ENCODE data around the gene KRT33B. TPM values are rescaled to one million over a fixed set of nuclear protein-coding genes. Genes with fewer than 3 reads are reported as not detected.

KRT33B gene
- total and polyA plus RNA-seq, 2 of the 13 experiments (the other 11 are each of a cell fraction or from before 2014, with no cell fraction given) = not detected

GRCh38 chr17:41406205-41406604 lies 36.6 kb upstream of the KRT33B start (continued):
- TF ChIP-seq HOMEZ (CRISPR knock-in tag; IDR thresholded peaks at IDR 0.05; ENCODE audit: low read depth) = no peak
- no peak for TF ChIP-seq JUND (CRISPR knock-in tag; IDR thresholded peaks at IDR 0.05)
- no peak for TF ChIP-seq ARNTL (CRISPR knock-in tag; IDR thresholded peaks at IDR 0.05)
- no peak for TF ChIP-seq ZNF777 (CRISPR knock-in tag; IDR thresholded peaks at IDR 0.05)
- TF ChIP-seq HNRNPUL1 (IDR thresholded peaks at IDR 0.05; ENCODE audit: low read depth, low read length) = no peak
- no peak for TF ChIP-seq HDAC6 (IDR thresholded peaks at IDR 0.05; ENCODE audit: low read depth, low read length)
- no peak for TF ChIP-seq ZNF343 (CRISPR knock-in tag; IDR thresholded peaks at IDR 0.05)
- TF ChIP-seq ZFYVE20 (CRISPR knock-in tag; IDR thresholded peaks at IDR 0.05; ENCODE audit: borderline replicate concordance, low read depth) = no peak
- TF ChIP-seq MLLT10 (CRISPR knock-in tag; IDR thresholded peaks at IDR 0.05) = no peak
- TF ChIP-seq, protein P1, sequence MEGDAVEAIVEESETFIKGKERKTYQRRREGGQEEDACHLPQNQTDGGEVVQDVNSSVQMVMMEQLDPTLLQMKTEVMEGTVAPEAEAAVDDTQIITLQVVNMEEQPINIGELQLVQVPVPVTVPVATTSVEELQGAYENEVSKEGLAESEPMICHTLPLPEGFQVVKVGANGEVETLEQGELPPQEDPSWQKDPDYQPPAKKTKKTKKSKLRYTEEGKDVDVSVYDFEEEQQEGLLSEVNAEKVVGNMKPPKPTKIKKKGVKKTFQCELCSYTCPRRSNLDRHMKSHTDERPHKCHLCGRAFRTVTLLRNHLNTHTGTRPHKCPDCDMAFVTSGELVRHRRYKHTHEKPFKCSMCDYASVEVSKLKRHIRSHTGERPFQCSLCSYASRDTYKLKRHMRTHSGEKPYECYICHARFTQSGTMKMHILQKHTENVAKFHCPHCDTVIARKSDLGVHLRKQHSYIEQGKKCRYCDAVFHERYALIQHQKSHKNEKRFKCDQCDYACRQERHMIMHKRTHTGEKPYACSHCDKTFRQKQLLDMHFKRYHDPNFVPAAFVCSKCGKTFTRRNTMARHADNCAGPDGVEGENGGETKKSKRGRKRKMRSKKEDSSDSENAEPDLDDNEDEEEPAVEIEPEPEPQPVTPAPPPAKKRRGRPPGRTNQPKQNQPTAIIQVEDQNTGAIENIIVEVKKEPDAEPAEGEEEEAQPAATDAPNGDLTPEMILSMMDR (CRISPR knock-in tag; IDR thresholded peaks at IDR 0.05) = peak; percentile 66
- TF ChIP-seq FOSL1 (CRISPR knock-in tag; IDR thresholded peaks at IDR 0.05; ENCODE audit: borderline replicate concordance) = no peak
